Stimulated activated CD4-positive, alpha-beta T cell treated with anti-CD3 and anti-CD28 coated beads, Interleukin-2, amount 100 ng/mL, for 24 hours (primary cell): ENCODE measurements around the gene PIAS1.
"Not testable (repeated sequence)": the region's sequence is repeated elsewhere in the genome, so short reads cannot be mapped to it uniquely, and the experiment has no call there.

ENCODE experiments used
- DNase-seq, 2 donors: peaks; one replicate each; pipeline ENCODE4 v3.0.0-alpha.2; 2020

The PIAS1 gene

DNA sequence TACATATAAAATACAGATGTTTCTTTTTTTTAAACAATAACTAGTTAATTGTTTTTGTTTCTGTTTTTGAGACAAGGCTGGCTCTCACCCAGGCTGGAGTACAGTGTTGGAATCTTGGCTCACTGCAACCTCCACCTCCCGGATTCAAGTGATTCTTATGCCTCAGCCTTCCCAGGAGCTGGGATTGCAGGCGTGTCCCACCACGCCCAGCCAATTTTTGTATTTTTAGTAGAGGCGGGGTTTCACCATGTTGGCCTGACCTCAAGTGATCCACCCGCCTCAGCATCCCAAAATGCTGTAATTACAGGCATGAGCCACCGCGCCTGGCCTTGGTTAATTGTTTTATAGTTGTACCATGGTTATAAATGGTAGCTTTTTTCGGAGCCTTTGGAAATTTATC lies 72.3 kb downstream of the PIAS1 start:
- DNase-seq, result no peak

DNA sequence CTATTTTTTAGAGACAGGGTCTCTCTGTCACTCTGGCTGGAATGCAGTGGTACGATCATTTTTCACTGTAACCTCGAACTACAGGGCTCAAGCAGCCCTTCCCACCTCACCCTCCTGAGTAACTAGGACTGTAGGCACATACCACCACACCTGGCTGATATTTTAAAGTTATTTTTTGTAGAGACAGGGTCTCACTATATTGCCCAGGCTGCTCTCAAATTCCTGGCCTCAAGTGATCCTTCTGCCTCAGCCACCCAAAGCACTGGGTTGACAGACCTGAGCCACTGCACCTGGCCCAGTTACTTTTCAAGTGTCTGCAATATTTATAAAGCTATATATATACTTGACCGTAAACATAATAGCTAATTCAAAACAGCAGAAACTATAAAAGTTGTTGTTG lies 75.0 kb downstream of the PIAS1 start:
- DNase-seq, result no peak

DNA sequence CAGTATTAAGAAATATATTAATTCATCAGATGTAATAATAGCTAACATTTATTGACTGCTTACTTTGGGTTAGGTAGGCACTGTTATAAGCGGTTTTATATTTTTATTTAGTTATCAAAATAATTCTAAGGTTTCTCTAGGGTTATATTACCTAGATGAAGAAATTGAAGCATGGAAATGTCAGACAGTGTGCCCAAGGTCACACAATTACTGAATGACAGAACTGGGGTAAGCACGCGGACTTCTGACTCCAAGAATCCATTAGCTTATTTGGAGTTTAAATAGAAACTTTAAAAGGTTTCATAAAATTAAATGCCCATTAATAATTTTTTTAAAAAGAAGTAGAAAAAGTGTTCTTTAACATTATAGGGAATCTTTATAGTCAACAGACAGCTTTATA lies 76.7 kb downstream of the PIAS1 start:
- no peak for DNase-seq

DNA sequence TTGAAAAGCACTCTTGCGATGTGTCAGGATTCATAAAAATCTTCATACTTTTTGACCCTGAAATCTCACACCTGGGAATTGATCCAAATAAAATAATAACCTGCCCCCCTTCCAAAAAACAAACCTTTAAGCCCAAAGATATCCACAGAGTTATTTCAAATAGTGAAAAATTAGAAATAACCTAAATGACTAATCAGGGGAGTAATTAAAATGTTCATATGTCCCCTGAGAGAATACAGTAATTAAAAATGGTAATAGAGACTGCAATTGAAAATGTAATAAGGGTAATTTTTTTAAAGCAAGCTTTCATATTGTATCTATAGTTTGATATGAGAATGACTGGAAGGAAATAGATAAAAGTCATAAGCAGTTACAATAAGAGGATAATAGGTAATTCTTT lies 83.0 kb downstream of the PIAS1 start:
- DNase-seq, result no peak

DNA sequence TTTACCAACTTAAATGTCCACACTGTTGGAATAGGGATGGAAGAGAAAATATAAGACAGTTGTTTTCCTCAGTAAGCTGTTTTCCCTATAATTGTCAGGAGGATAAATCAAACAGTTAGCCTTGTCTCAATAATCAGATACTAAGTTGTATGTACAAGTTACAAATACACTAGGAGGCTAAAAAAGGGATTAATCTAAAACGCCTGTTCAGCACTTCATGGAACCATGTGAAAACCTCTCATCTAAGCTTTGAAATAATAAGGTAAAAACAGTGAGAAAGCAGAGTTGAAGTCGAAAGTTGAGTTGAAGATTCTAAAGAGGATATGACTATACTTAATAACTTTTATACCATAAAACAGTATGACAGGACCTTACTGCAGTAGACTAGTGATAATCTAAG lies 89.0 kb downstream of the PIAS1 start:
- DNase-seq, result no peak

DNA sequence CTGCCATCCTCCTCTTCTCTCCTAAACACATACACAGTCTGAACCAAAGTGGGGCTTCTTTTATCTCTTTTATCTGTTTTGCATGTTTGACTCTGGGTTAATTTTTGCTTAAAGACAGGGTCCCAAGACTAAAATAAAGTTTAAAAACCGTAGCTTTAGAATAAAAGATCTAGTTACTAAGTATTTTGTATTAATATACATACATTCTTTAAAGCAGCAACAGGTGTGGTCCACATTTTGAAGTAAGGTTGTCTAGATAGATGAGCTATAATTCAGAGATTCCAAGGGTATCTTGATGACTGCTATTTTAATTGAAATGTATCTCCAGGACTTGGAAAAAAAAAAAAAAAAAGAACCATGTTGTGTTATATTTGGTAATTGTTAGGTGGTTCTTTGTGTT lies 89.7 kb downstream of the PIAS1 start:
- DNase-seq, result no peak

DNA sequence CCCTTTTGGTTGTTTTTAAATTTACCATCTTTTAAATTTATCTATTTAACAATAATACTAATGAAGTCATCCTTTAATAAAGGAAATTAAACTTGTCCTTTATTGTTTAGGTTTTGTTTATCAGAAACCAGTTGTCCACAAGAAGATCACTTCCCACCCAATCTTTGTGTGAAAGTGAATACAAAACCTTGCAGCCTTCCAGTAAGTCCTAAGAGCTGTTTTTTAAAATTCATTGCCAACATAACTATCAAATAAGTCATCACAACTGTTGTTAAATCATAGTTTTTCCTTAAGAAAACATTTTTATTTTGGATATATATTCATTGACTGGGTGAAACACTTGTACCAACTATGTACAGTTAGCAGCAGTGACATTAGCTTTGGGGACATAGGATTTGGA lies 91.6 kb downstream of the PIAS1 start:
- no peak for DNase-seq

DNA sequence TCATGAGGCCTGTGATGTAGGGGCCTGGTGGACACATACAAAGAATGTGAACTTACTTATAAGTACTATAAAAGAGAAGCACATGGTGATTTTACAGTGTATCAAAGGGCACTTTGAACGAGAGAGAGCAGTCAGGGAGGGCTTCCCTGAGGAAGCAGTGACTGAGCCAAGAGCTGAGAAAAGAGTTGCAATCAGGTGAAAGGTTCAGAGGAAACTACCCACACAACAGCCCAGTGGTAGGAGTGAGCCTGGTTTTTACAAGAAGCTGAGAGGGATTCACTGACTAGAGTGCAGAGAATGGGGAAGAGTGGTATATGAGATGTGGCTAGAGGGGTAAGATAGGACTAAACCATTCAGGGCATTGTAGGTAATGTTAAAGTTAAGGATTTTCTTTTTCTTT lies 93.9 kb downstream of the PIAS1 start:
- no peak for DNase-seq

DNA sequence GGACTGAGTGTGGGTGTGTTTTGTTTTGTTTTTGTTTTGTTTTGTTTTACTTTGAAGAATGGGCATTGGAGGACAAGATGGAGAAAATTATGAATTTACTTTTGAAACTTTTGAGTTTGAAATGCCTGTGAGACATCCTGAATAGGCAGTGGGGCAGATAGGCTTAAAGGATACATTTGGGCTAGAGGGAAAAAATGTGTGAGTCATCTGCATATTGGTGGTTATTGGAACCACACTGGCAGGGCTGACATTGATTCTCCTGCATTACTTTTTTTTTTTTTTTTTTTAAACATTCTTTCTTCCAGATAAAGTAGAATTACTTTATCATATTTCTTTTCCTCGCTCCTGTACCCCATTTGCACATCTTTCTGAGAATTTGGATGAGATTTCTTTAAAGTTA lies 94.9 kb downstream of the PIAS1 start:
- no peak for DNase-seq

DNA sequence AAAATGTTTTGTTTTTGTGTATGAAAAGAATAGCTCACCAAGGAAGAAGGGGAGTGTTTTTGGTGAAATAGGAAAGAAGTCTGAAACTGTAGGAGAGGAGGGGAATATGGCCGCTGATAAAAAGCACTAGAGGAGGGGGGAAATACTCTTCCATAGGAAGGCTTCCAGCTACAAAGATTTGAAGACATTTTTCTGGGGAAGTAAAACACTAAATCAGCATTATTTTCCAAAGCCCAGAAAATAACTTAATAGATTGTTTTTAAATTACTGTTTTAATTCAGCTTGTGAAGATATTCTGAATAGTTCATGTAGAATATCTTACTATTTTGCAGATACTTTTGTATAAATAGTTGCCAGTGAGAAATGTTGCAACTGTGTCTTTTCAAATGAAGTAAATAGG lies 96.1 kb downstream of the PIAS1 start:
- DNase-seq, result no peak

DNA sequence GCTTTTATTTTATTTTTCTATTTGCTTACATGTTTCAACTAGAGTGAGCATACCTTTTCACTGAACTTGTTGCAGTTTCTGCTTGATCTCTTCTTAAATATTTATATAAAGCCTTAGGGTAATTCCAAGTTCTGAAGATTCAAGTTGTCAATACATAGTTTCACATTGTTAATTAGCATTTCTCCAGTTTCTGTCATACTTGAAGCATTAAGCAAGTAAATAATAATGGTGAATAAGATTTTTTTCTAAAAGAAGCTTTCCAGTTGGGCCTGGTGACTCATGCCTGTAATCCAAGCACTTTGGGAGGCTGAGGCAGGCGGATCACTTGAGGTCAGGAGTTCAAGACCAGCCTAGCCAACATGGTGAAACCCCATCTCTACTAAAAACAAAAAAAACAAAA lies 97.2 kb downstream of the PIAS1 start:
- no peak for DNase-seq

DNA sequence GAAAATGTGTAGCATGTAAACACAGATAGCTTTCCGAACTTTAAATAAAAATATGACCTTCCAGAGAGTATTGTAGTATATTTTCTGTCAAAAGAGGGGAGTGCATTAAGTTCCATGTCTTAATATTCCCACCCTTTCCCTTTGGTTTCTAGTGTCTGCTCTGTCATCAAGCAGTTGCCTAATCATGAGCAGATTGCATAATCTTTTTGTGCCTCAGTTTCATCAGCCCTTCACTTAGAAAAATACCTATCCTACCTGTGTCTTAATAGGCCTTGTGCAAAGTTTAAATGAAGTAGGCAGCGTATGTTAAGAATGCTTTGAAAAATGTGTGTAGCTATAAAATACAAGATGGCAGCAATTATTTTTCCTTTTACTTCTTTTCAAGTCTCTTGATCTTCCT lies 98.2 kb downstream of the PIAS1 start:
- no peak for DNase-seq

DNA sequence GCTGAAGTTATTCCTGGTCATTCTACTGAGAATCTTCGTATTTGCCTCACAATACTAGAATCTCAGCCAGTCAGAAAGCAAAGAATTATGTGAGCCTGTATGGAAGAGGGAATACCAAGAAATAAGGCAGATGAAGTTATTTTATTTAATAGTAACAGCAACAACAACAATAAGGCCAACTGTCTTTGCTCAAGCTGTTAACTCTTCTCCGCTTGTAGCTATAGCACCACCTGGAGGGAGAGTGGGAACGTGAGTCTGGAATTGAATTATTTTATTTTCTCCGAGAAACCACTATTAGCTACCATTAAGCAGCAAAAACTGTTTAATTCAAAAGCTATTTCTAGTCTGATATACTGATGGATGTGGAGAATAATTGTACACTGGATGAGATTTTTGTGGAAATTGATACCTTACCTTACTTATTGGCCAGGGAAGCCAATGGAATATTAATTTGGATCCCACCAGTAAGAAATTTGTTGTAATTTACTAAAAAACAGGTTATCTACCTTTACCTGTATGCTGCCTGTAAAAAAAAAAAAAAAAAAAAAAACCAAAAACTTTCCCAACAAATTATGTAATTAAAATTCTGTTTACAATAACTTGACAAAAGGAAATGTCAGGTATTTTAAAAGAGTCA lies 100.9 kb downstream of the PIAS1 start:
- DNase-seq, result peak in 1 of 2 donors; percentile 32

DNA sequence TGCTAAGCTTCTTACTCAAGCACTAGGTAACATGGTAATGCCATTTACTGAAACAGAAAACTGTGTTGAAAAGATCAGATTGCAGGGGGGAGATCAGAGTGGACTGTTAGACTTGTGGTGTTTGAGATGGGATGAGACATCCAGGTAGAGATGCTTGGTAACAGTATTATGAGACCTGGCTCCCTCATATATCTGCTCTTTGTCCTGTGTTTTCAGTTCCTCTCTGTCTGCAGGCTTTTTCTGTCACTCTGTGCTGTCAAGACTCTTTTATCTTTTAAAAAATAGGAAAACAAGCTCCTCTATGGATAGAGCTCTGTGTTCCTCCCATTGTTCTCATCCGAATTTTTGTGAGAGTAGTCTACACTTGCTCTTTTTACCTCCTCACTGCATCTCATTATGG lies 103.0 kb downstream of the PIAS1 start:
- DNase-seq, result no peak

DNA sequence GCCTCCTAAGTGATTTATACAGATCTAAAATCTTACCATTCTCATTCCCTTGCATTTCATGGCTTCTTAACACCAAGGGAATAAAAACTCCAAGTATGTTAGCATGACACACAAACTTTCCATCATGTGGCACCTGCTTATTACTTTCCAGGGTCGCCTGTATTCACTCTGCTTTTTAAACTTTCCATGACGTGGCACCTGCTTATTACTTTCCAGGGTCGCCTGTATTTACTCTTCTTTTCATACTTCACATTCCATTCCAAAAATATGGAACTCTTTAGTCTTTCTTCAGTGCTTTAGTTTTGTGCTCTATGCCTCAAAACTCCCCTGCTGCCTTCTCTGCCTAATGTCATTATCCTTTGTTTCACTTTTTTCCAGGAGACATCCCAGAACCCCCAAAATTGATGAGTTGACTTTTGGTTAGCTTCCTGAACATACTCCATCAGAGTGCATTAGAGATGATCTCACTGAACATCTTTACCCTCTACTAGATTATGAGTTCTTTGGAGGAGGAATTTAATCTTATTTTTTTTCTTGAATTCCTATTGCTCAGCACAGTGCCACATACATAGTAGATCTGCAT lies 104.0 kb downstream of the PIAS1 start:
- no peak for DNase-seq

DNA sequence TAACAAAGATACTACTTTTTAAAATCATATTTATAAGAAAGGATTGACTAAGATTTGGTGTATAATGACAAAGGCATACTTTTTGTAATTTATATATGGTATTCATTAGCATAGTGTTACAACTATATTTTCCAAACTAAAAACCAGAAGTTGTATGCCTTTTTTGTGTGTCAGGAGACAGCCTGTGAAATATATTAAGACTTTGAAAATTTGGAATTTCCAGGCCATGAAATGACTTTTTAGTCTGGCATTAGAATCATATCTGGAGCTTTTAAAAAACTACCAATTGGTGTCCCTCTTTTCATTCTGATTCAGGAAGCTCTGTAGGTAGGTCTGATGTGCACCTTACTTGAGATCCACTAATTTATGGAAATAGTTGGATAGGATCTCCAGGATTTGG lies 109.1 kb downstream of the PIAS1 start:
- DNase-seq, result no peak

DNA sequence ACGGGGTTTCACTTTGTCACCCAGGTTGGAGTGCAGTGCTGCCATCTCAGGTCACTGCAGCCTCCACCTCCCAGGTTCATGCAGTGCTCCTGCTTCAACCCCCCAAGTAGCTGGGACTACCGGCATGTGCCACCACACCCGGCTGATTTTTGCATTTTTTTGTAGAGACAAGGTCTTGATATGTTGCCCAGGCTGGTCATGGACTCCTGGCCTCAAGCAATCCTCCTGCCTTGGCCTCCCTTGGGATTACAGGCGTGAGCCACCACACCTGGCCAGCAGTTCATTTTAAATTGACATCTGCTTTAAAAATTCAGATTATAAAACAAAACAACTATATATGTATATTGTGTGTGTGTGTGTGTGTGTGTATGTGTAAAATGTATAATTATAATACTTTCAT lies 112.7 kb downstream of the PIAS1 start:
- DNase-seq, result no peak

DNA sequence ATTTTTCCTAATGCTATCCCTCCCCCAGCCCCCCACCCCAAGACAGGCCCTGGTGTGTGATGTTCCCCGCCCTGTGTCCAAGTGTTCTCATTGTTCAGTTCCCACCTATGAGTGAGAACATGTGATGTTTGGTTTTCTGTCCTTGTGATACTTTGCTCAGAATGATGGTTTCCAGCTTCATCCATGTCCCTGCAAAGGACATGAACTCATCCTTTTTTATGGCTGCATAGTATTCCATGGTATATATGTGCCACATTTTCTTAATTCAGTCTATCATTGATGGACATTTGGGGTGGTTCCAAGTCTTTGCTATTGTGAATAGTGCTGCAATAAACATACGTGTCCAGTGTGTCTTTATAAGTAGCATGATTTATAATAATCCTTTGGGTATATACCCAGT lies 117.9 kb downstream of the PIAS1 start:
- DNase-seq, result not testable (repeated sequence)

DNA sequence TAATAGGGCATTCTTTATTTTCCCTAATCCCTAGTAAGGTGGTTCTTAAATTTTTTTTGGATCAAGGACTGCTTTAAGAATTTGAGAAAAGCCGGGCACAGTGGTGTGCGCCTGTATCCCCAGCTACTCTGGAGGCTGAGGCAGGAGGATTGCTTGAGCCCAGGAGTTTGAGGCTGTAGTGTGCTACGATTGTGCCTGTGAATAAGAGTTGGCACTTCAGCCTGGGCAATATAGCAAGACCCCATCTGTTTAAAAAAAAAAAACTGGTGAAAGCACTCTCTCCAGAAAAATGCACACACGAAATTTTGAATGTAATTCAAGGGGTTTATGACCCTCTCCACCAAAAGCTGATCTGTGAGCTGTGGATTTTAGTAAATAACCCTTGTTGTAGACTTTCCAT lies 119.0 kb downstream of the PIAS1 start:
- DNase-seq, result no peak

DNA sequence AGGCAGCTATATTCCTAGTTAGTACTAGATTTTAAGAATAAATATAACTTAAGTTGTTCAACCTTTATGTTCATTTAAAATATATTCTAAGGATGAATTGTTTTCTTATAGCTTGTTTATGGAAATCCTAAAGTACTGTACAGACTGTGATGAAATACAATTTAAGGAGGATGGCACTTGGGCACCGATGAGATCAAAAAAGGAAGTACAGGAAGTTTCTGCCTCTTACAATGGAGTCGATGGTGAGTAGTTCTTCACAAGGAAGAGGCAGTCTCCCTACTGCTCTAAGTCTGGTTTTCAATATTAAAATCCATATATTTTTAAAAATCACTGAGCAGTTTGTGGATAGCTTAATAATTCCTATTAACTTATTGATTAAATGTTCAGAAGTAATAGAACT lies 121.4 kb downstream of the PIAS1 start:
- DNase-seq, result no peak

DNA sequence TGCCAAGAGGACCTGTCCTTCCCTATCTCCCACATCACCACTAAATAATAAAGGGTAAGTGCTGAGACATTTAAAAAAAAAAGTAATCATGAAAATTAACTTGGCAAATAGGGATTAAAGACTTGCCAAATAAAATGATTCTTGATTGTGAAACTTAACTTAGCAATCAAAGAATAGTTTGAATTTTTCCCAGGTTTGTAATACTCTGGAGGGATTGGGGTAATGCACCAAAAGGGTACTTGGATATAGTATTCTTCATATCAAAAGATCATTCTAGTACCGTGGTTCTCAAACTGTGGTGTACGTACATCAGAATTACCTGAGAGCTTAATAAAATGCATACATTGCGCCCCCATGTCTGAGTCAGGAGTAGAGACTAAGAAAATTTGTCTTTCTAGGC lies 122.5 kb downstream of the PIAS1 start:
- DNase-seq, result no peak

DNA sequence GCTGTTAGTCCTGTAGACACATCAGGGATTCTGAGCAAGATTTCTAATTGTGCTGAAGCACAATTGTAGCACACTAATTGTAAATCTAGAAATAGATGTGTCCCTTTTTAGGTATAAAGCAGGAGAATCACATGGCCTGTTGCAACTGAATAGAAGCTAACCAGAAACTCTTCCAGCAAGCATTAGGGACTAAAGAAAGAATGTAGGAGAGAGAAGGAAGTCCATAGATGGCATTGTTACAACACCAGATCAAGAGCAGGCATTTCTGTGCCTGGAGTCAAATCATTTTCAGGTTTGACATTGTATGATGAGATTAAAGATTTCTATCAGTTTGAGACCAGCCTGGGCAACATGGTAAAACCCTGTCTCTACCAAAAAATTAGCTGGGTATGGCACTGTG lies 123.6 kb downstream of the PIAS1 start:
- DNase-seq, result no peak

DNA sequence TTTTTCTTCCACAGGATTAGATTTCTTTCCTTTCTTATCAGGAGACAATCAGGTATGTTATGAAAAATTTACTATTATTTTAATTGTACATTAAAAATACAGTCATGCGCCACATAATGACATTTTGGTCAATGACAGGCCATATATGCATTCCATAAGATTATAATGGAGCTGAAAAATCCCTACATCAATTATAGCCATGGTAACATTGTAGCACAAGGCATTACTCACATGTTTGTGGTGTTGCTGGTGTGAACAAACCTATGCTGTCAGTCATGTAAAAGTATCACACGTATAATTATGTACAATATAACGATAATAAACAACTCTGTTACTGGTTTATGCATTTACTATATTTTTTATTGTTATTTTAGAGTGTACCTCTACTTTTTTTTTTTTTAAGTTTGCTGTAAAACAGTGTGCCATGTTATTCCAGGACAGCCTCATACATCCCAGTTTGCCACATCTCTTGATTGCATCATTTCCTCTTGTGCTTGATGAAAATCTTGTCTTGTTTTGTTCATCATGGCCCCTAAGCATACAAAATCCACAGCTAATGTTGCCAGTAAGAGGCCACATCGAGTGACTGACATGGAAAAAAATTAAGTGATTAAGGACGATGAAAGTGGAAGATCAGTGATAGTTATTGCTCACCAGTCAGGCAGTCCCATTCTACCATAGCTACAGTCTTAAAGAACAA lies 129.7 kb downstream of the PIAS1 start:
- DNase-seq, result no peak

DNA sequence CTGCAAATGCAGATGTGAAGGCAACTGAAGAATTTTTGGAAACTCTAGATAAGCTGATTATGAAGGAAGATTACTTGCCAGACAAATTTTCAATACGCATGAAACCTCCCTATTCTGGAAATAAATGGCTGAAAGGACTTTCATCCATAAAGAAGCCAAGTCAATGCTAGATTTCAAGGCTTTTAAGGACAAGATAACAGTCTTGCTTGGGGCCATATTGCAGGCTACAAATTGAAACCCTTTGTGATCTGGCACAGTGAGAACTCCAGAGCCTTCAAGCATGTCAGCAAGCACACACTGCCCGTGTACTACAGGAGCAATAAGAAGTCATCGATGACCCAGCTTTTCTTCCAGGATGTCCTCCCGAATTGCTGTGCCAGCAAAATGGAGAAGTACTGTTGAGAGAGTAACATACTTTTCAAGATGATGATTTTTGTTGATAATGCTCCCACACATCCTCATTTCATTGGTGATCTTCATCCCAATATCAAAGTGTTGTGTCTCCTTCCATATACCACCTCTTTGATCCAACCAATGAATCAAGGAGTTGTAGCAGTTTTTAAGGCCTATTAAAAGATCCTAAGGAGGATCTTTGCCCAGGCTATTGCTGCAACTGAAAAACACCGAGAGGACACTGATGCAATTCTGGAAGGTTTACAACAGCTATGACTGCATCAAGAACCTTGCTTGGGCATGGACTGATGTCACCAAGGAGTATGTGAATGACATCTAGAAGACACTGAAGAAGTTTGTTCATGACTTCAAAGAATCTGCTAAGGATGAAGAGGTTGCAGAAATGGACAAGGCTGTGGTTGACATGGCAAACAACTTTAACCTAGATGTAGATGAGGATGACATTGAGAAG lies 130.7 kb downstream of the PIAS1 start:
- no peak for DNase-seq
